GM19395 (cell line): ENCODE results near the gene B4GALNT3.
"Not testable (repeated sequence)": the region's sequence is repeated elsewhere in the genome, so short reads cannot be mapped to it uniquely, and the experiment has no call there.

ENCODE experiments used
- ATAC-seq: cut with Tn5 transposase; IDR thresholded peaks from one replicate; pipeline ENCODE4 v1.9.1; 2021; ENCODE audit warnings: mild to moderate bottlenecking, moderate library complexity; ENCODE audit not compliant: unreplicated experiment

Gene B4GALNT3

DNA sequence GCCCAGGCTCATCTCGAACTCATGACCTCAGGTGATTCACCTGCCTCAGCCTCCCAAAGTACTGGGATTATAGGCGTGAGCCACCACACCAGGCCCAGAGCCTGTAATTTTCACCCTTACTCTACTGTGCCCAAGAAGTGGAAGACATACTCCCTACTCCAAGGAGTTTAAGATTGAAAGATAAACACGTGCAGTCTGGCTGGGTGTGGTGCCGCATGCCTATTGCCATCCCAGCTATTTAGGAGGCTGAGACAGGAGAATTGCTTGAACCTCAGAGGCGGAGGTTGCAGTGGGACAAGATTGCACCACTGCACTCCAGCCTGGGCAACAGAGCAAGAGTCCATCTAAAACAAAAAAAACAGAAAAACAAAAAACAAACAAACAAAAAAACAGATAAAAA, 113.5 kb downstream of the B4GALNT3 start:
- no peak for ATAC-seq

DNA sequence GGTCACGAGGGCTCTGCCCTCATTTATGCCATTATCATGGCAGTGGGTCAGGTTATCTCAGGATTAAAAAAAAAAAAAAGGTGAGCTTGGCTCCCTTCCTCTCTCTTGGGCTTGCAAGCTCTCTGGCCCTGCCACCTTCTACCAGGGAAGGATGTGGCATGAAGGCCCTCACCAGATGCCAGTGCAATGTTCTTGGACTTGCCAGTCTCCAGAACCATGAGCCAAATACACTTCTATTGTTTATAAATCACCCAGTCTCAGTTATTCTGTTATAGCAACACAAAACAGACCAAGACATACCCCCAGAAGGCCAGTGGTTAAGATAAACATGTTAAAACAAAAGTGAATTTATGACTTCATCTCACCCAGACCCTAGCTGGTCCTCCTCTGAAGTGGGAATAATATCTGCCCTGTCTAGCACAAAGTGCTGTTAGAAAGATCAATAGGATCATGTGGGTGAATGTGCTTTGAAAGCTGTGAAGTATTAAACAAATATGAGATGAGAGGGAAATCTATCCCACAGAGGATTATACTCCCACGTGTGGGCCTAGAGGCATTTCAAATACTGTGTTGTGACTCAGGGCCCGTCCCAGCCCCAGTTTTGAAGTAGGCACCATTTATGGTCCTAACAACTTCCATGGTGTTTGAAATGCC, 114.9 kb downstream of the B4GALNT3 start:
- no peak for ATAC-seq

DNA sequence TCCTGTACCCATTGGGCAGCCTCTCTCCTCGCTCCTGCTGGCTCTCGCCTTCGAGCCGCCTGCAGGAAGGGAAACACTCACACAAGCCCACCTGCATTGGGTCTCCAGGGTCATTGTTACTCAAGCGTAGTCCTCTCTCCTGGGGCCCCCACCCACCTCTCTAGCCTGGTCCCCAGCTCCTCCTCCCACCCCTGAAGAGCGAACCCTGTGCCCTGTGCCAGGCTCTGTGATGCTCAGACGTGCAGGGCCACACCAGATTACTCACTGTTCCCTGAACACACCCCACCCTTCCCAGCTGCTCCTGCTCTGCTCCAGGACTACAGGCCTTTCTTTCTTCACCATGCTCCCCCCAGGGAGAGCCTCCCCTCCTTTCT, 115.4 kb downstream of the B4GALNT3 start:
- no peak for ATAC-seq

DNA sequence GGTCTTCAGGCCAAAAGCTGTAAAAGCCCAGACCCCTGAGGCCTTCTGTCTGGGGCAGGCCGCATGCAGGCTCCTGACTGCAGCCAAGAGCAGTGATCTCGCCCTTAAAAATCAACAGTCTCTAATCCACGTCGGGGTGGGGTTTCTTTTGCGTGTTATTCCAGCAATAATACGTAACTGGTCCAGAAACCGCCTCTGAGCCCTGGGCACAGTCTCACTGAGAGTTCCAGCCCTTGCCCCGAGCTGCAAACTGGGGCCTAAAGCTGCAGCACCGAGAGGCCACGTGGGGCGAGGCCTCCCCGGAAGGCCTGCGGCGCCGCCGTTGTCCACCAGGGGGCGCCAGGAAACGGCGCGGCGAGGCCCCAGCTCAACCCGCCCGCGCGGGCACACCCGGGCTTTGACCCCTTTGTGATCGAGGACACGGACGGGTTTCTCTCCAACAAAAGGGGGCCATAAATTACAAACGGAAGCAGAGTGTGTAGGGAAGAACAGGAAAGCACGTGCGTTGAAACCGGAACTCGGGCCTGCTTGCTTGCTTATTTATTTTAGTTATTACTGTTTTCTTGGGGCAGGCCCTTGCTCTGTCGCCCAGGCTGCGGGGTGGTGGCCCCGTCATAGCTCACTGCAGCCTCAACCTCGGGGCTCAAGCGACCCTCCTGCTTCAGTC, 116.3 kb downstream of the B4GALNT3 start:
- peak; percentile 81 for ATAC-seq

DNA sequence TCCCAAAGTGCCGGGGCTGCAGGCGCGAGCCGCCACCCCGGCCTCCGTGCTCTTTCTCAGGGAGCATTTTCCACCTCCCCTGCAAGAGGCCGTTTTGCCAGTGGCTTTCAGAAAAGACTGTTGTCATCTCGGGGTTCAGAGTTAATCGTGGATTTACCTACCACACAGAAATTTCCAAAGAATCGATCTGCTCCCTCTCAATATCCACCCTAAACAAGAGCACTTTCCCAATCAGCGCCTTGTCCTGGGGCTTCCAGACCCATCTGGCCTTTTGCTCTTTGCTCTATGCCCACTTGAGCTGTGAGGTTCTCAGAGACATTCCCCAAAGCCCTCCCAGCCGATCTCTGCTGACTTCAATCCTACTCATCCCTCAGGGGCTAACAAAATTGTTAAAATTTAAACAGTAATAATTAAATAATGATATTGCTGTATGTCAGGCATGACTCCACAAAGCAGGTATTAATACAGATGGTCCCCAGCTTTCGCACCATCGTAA, 116.9 kb downstream of the B4GALNT3 start:
- ATAC-seq: no peak

DNA sequence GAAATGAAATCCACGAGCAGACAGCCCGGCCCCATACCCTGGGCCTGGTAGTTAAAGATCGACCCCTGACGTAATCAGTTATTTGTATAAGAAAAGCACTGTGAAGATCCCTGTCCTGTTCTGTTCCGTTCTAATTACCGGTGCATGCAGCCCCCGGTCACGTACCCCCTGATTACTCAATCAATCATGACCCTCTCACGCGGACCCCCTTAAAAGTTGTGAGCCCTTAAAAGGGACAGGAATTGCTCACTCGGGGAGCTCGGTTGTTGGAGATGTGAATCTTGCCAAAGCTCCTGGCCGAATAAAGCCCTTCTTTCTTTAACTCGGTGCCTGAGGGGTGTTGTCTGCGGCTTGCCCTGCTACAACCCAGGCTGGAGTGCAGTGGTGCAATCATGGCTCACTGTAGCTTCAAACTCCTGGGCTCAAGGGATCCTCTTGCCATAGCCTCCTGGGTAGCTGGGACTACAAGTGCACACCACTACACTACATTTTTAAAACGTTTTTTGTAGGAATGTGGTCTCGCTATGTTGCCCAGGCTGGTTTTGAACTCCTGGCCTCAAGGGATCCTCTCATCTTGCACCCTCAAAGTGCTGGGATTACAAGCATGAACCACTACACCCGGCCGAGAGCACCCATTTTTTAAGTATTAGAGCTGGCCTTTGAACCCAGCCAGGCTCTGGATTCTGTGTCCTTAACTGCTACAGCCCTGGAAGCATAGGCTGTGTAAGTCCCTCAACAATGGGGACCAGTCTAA, 118.4 kb downstream of the B4GALNT3 start:
- not testable (repeated sequence) for ATAC-seq

DNA sequence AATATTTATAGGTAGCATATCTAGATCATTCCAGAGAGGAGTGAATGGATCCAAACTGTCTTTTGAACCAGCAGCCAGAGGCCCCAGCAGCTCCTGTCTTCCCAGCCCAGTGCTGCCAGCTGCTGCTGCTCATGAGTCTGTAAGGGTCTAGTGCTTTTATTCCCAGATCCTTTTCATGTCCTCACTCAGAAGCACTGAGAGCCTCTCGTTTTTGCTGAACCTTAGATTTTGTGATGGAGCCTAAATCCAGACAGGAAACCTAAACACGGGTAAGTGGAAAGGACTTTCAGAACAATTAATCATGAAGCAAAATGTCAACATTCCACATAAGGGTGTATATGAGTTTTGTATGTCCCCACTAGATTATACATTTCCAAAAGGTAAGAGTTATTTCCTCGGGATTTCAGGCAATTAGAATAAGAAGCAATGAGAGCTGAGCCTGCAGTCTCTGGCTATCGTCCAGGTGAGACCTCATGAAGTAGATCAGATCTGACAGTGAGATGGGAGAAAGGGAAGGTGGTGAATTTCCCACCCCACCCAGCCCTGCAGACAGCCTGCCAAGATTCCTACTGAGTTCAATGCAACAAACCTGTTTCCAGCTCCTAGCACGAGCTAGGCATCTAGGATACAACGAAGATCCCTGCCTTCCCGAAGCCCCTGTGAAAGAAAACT, 119.1 kb downstream of the B4GALNT3 start:
- no peak for ATAC-seq

DNA sequence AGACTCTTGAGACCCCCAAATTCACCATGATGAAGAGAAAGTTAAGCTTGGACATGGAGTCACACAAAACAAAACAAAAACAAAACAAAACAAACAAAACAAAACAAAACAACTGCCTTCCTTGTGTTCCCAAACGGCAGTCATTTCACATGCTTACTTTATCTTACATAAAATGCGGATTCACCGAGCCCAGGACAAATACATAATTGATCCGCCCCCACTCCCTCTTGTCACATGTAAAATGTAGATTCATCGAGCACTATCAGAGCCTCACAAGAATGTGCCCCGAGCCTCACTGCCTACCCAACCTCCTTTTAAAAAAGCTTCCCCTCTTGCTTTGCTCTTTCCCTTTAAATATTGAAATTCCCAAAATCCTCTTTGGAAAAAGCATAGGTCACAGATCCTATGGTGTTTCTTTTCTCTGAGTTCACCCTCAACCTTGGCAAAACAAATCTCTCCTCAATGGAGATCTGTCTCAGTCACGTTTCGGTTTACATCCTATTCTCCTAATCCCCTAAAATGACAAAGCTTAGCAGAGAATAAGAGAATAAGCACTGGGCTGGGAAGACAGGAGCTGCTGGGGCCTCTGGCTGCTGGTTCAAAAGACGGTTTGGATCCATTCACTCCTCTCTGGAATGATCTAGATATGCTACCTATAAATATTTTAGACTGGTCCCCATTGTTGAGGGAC, 119.8 kb downstream of the B4GALNT3 start:
- no peak for ATAC-seq

DNA sequence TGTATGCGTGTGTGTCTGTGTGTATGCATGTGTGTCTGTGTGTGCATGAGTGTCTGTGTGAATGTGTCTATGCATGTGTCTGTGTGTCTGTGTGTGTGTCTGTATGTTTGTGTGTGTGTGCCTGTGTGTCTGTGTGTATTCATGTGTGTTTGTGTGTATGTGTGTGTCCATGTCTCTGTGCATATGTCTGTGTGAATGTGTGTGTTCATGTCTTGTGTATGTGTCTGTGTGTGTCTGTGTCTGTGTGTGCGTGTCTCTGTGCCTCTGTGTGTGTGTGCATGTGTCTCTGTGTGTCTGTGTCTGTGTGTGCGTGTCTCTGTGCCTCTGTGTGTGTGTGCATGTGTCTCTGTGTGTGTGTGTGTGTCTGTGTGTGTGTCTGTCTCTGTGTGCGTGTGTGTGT, 121.1 kb downstream of the B4GALNT3 start:
- ATAC-seq: no peak

DNA sequence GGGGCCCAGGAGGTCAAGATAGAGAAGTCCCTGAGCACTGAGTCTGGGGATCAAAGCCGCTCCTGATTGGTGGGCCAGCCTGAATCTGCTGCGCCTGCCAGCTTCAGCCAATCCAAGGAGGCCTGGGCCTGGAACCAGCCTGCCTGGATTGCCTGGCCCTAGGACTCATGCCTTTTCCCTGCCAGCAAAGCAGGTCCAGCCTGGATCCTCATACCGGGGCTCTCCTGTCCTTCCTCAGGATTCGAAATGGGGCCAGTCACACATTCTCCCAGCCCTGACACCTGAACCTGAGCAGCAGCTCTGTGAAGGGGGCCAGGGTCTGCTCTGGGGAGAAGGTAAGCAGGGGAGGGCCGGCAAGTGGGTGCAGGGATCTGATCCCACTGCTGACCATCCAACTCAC, 121.6 kb downstream of the B4GALNT3 start:
- ATAC-seq: no peak

DNA sequence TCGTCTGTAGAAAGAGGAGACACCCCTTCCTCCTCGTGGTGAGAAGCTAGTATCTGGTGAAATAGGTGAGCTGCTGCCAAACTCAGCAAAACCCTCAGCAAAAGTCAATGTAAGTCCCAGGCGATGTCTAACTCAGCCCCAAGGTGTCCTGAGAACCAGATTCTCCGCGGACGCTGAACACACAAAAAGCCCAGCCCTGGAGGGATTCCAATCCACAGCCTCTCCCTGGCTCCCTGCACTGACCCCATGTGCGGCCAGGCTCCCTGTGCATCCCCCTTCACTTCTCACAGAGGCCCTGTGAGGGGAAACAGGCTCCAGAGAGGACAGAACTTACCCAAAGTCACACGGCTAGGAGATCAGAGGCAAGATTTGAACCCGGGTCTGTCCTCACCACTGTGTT, 122.0 kb downstream of the B4GALNT3 start:
- no peak for ATAC-seq

DNA sequence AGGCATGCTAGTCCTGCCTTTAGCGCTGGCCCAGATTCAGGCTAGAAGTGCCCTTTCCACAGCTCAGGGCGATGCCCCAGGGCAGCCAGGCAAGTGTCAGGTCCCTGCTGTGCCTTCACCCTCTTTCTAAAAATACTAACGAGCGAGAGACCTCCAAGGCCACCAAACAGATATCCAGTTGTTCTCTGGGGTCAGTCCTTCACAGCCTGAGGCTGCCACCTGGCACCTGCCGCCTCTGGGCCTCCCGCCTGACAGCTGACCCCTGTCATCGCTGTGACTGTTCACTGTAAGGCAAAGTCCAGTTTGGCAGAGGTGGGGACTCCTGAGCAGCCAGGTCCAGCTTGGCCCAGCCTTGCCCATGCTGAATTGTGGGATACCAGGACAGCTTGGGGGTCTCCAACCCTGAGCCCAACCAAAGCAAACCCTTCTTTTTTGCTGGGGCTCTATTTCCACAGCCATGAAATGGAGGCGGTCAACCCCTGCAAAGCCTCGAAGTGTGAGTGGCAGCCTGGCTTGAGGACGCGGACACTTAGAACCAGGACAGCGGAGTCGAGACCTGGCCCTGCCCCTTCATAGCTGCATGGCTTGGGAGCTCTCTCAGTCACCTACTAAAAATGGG, 123.6 kb downstream of the B4GALNT3 start:
- no peak for ATAC-seq

DNA sequence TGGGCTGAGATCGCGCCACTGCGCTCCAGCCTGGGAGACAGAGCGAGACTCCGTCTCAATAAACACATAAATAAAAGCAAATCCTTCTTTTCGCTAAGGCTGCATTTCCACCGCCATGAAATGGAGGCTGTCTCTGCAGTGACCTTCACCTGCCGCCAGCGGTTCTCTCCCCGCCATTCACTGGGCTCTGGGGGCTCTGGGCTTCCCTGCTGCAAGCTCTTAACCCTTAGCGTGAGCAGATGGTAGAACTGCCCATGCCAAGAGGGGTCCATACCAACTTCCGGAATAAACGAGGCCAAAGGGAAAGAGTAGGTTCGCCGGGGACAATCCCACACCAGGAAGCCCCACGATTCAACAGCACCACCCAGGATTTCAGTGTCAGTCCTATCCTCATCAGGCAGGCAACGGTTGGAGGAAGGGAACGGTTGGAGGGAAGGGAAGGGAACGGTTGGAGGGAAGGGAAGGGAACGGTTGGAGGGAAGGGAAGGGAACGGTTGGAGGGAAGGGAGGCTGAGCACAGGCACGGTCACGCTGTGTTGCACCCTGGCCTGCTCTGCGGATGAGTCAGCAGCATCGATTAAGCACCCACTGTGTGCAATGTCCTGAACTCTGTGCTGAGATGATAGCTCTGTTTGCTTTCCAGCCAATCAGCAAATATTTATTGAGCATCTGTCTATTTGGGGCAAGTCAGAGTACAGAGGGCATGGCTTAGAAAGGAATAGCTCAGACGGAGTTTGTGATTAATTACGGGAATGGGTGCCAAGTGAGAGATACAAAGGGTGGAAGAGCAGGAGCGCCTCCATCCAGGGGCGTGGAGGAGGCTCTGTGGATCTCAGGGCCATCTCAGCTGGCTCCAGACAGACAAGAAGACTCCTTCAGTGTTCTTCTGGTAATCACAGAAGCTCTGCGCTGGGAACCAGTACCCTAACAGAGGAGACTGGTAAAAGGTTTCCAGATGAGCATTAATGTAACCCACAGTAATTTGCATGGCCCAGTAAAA, 125.6 kb downstream of the B4GALNT3 start:
- ATAC-seq: no peak

DNA sequence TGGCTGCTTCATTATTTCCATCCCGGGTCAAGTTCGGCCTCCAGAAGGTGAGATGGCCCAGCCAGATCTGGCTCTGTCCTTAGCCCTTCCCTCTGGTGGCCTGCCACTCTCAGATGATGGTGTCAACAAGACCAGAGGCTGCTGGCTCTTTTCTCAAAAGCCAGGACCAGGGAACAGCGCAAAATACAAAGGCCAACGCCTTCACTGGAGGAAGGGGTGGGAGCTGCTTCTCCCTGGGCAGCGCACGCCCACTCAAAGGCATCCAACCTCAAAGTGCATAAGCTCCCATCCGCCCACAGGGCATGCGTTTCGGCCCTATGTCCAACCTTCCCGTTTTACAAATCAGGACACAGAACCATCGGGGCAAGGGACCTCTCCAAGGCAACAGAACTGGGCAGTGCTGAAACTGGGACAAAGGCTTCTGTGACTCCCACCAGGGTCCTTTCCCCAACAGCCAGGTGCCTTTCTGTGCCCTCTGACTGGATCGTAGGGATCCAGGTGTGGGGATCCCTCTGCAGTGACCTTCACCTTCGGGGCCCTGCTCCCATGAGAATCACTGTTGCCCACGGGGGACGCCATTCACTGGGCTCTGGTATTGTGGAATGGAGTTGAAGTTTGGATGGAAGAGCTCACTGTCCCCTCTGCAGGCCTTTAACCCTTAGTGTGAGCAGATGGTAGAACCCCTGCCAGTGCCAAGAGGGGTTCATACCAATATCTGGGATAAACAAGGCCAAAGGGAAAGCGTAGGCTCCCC, 126.8 kb downstream of the B4GALNT3 start:
- ATAC-seq: no peak

DNA sequence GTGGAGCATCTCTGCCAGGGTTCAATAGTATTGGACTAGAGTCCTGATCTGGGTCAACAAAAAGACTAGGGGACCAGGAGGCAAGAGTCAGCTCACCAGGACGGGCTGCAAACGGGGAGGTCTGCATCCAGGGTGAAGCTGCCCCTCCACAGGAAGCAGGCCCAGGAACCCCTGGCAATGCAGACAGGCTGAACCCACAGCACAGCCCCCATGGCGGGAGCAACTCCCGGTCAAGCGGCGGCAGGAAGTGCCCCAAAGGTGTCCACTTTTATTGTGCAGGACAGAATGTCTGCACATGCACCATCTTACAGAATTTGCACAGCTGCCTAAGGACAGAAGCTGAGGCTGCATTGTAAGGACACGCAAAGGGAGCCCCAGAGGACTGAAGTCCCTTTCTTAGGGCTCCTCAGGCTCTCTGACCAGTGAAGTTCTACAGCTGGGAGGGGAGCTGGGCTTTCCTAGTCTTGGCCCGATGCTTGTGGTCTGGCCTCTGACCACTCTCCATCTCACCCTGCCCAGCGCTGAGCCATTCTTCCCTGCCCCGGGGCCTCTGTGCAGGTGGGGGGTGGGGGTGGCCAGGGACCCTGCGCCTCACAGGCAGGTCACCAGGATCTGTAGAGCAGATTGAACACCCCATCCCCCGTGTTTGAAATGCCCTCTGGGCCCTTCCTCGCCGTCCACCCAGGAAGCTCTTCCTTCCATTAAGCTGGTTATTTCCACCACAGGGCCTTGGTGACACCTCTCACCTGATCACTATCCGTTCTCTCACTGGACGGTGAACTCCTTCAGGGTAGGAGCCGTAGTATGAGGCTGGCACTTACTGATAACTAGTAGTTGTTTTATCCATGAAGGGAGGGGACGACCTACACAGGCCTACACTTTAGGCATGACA, 127.6 kb downstream of the B4GALNT3 start:
- ATAC-seq: no peak

DNA sequence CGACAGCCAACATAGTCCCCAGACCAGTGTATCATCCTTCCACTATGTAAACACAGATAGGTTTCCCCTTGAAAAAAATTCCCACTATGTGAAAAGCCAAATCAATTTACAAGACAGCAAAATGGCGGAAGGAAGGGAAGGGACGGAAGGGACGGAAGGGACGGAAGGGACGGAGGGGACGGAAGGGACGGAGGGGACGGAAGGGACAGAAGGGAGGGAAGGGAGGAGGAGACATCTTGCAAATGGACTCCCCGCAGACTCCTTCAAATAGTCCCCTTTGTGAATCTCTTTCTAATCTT, 128.2 kb downstream of the B4GALNT3 start:
- ATAC-seq: no peak

DNA sequence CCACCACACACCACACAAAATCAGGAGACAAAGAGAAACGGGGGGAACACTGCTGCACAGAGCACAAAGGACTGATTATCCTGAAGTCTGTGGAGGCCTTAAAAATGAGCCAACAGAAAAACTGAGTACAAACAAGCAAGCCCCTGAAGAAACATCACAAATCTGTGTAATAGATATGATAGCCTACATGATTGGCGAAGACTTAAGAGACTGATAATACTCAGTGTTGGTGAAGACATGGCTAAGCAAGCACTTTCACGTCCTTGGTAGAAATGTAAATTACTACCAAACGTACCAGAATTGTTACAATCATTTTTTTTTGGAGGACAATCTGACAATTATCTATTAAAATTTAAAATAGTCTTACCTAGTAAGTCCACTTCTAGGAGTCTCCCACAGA, 128.9 kb downstream of the B4GALNT3 start:
- no peak for ATAC-seq
